Measurements from ENCODE around the gene TSPAN14. TPM values are rescaled to one million over a fixed set of nuclear protein-coding genes. Genes with fewer than 3 reads are reported as not detected.

The TSPAN14 gene
- total and polyA plus RNA-seq, 10 of the 15 experiments (the other 5 are each of a cell fraction or from before 2014, with no cell fraction given): 2.5 to 31.7 (median 17.9) TPM

DNA sequence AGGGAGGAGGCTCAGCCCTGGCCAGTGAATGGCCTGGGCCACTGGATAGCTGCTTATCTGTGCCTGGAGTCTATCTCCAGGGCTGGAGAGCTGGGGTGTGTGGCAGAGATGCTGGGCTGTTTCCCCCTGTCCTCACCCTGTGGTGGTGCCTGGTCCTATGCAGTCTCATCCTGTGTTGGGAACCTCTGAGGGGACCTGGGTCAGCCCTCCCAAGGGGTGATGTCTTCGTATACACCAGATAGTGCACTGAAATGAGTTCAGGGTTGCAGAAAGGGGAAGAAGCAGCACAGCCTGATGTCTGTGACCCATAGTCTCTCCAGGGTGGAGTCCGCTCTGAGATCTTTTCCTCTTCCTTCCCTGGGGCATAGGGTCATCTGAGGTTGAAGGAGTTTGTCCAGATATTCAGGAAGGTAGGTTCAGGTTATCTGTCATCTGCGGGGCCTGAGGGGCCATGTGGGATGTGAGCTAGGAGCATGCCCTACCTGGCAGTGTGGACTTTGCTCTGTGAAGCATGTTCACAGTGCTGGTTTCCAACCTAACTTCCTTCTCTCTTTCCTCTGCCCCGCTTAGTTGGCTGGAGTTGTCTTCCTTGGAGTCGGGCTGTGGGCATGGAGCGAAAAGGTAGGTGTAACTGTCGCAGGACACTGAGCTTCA, 50.2 kb downstream of the TSPAN14 start (continued):
- TF ChIP-seq GATAD2B (conservative IDR thresholded peaks at IDR 0.05; ENCODE audit: low read depth) (no peak), NFYB (IDR thresholded peaks at IDR 0.05; ENCODE audit: insufficient read depth, low read depth, low read length) (no peak), ZNF384 (IDR thresholded peaks at IDR 0.05; ENCODE audit: borderline replicate concordance, low read depth, low read length) (no peak), RB1 (IDR thresholded peaks at IDR 0.05; ENCODE audit: borderline replicate concordance) (no peak), EGR1 (IDR thresholded peaks at IDR 0.05; ENCODE audit: borderline replicate concordance in 1 of 2, low read depth in 2 of 2, low read length in 2 of 2) (no peak), SUPT20H (IDR thresholded peaks at IDR 0.05; ENCODE audit: borderline replicate concordance, control insufficient read depth, low read depth, low read length) (no peak), MYB (IDR thresholded peaks at IDR 0.05; ENCODE audit: borderline replicate concordance, low read depth, low read length) (no peak), CREM (IDR thresholded peaks at IDR 0.05; ENCODE audit: low read depth) (no peak)
- TF ChIP-seq, protein P1, sequence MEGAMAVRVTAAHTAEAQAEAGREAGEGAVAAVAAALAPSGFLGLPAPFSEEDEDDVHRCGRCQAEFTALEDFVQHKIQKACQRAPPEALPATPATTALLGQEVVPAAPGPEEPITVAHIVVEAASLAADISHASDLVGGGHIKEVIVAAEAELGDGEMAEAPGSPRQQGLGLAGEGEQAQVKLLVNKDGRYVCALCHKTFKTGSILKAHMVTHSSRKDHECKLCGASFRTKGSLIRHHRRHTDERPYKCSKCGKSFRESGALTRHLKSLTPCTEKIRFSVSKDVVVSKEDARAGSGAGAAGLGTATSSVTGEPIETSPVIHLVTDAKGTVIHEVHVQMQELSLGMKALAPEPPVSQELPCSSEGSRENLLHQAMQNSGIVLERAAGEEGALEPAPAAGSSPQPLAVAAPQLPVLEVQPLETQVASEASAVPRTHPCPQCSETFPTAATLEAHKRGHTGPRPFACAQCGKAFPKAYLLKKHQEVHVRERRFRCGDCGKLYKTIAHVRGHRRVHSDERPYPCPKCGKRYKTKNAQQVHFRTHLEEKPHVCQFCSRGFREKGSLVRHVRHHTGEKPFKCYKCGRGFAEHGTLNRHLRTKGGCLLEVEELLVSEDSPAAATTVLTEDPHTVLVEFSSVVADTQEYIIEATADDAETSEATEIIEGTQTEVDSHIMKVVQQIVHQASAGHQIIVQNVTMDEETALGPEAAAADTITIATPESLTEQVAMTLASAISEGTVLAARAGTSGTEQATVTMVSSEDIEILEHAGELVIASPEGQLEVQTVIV (IDR thresholded peaks at IDR 0.05; ENCODE audit: borderline replicate concordance, partially characterized antibody): no peak
